Measurements from ENCODE around the gene PRKX.
"Not testable (repeated sequence)": the region's sequence is repeated elsewhere in the genome, so short reads cannot be mapped to it uniquely, and the experiment has no call there.

DNA sequence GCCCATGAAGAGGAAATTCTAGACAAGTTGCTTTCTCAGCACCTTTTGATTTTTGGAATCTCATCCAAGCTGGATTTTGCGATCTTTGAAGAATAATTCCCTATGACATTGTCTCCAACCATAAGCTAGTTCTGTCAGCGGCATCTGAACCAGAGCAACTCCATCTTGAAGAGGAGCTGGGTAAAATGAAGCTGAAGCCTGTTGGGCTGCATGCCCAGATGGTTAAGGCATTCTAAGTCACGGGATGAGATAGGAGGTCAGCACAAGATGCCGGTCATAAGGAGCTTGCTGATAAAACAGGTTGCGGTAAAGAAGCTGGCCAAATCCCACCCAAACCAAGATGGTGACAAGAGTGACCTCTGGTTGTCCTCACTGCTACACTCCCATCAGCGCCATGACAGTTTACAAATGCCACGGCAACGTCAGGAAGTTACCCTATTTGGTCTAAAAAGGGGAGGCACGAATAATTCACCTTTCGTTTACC, 12.0 kb downstream of the PRKX start:
- TF ChIP-seq POLR2AphosphoS5, POLR2A (IDR thresholded peaks at IDR 0.05): not testable (repeated sequence)

All from upper lobe of left lung (tissue), 4 donors.